HG03064 (cell line): ENCODE data around the gene STPG4.

ENCODE experiments used
- ATAC-seq: cut with Tn5 transposase; IDR thresholded peaks from one replicate; pipeline ENCODE4 v1.9.1; 2021; ENCODE audit warnings: low read depth; ENCODE audit not compliant: unreplicated experiment

STPG4 gene

GRCh38 chr2:47093626-47094025 lies 61.5 kb downstream of the STPG4 start:
- no peak for ATAC-seq

- ATAC-seq = no peak
Measured at GRCh38 chr2:47092465-47092864, 62.6 kb downstream of the STPG4 start.

- no peak for ATAC-seq
Measured at GRCh38 chr2:47091118-47091517, 64.0 kb downstream of the STPG4 start.

GRCh38 chr2:47089083-47089464 lies 66.0 kb downstream of the STPG4 start:
- no peak for ATAC-seq

- ATAC-seq = no peak
Measured at GRCh38 chr2:47088371-47089082, 66.6 kb downstream of the STPG4 start.

GRCh38 chr2:47087051-47087450 lies 68.1 kb downstream of the STPG4 start:
- no peak for ATAC-seq

GRCh38 chr2:47086571-47086970 lies 68.5 kb downstream of the STPG4 start:
- no peak for ATAC-seq

GRCh38 chr2:47086054-47086471 lies 69.0 kb downstream of the STPG4 start:
- no peak for ATAC-seq

- ATAC-seq = no peak
Measured at GRCh38 chr2:47083886-47084687, 71.0 kb downstream of the STPG4 start.

- no peak for ATAC-seq
Measured at GRCh38 chr2:47083485-47083884, 71.6 kb downstream of the STPG4 start.

- no peak for ATAC-seq
Measured at GRCh38 chr2:47083005-47083404, 72.1 kb downstream of the STPG4 start.

- ATAC-seq = no peak
Measured at GRCh38 chr2:47080888-47081301, 74.2 kb downstream of the STPG4 start.

- ATAC-seq = no peak
Measured at GRCh38 chr2:47079515-47080412, 75.3 kb downstream of the STPG4 start.

GRCh38 chr2:47078541-47079482 lies 76.3 kb downstream of the STPG4 start:
- no peak for ATAC-seq

- no peak for ATAC-seq
Measured at GRCh38 chr2:47077442-47078117, 77.5 kb downstream of the STPG4 start.

- ATAC-seq = no peak
Measured at GRCh38 chr2:47076586-47077441, 78.3 kb downstream of the STPG4 start.

GRCh38 chr2:47076126-47076506 lies 79.0 kb downstream of the STPG4 start:
- ATAC-seq = no peak

GRCh38 chr2:47075361-47076125 lies 79.6 kb downstream of the STPG4 start:
- no peak for ATAC-seq
